Large intestine (tissue), 3 donors: ENCODE measurements around the gene CA12. TPM values are rescaled to one million over a fixed set of nuclear protein-coding genes. Genes with fewer than 3 reads are reported as not detected.

Source experiments
- DNase-seq, 2 donors: peaks; one replicate each; pipeline versions ENCODE4 v3.0.0 to v3.0.0-alpha.2; 2013
- H3K27ac ChIP-seq: one replicate; pipeline ENCODE4 v1.5.1; 2013; ENCODE audit warnings: low read length
- H3K27me3 ChIP-seq: 2 replicates; pipeline ENCODE4 v1.6.1; 2013; ENCODE audit warnings: low read length; ENCODE audit not compliant: control insufficient read depth, insufficient read depth
- H3K36me3 ChIP-seq: 2 replicates; pipeline ENCODE4 v1.6.1; 2013; ENCODE audit warnings: low read length; ENCODE audit not compliant: control insufficient read depth, insufficient read depth
- H3K4me1 ChIP-seq: one replicate; pipeline ENCODE4 v1.6.1; 2013; ENCODE audit warnings: low read length; ENCODE audit not compliant: control insufficient read depth, insufficient read depth
- H3K4me3 ChIP-seq: one replicate; pipeline ENCODE4 v1.5.1; 2013; ENCODE audit warnings: low read length
- H3K9me3 ChIP-seq: one replicate; pipeline ENCODE4 v1.6.1; 2013; ENCODE audit warnings: mild to moderate bottlenecking, low read depth, low read length, moderate library complexity; ENCODE audit not compliant: control insufficient read depth
- WGBS: methylation state at CpG from one replicate; pipeline ENCODE4 v1.1.5; 2013; ENCODE audit warnings: low lambda C conversion rate; ENCODE audit not compliant: insufficient coverage; 5-methylcytosine and 5-hydroxymethylcytosine counted together
- polyA plus RNA-seq: library from polyadenylated mRNA; unstranded; fragments of 120-200 nt; gene quantifications from one replicate; pipeline ENCODE4 v1.2.1, GENCODE V29; 2013

Gene CA12
- polyA plus RNA-seq, 1 donor = 1.0 TPM

DNA sequence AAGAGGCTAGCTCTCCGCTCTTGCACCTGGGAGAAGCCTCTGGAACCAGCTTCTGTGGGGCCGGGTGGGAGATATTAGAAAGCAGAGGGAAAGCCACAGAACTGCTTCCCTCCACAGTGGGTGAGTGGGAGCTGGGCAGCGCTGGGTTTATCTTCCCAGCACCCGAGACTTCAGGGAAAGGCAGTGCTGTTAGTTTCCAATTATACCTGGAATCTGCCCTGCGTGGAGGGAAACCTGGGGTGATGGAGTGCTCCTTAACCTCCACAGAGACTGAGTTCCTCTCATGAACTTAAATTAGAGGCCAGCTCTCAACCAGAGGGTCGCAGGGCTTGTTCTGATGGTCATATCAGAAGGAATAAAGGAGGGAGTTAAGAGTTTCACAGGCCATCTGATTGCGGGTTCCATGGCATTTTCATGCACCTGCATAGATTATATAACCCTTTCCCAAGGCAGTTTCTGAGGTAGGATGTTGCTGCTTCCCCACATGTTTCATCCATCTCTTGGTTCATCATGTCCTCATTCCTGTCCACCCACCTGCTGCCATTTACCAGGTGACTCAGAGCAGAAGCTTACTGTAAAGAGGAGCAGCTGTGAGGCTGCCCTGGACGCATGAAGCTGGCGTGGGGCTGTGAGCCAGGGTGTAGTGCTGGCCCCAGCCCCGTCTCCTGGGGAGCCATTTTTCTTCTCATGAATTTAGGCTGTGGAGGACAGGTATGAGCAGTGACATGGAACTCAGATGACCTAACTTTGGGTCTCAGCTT, 42.5 kb downstream of the CA12 start:
- WGBS = 100% methylated on average over 1 of the region's 10 CpGs
- no peaks in the 10 kb centered on the region for H3K36me3 ChIP-seq
- H3K27ac ChIP-seq = no peak overlapping the region
- H3K4me3 ChIP-seq = no peak overlapping the region
- H3K27me3 ChIP-seq = no peaks in the 10 kb centered on the region
- no peaks in the 10 kb centered on the region for H3K4me1 ChIP-seq
- no peaks in the 10 kb centered on the region for H3K9me3 ChIP-seq
- no peak for DNase-seq

DNA sequence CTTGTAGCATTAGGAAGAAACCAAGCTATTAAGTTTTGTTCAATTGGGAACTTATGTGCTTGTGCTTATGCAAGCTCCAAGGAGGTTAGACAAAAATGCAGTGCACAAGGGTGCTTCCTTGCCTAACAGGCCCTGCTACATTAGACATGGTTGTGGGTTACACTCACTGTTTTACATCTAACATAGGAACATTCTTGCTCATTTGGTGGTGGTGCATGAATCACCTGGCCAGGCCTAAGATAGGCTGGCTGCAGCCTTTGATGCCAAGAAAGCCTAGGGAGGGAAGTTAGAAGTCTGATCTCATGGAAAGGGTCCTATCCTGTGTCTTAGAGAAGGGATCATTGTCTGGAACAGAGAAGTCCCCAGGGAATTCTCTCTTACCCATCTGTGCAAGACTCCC, 43.5 kb downstream of the CA12 start:
- H3K36me3 ChIP-seq = no peaks in the 10 kb centered on the region
- no peak overlapping the region for H3K4me3 ChIP-seq
- no peaks in the 10 kb centered on the region for H3K27me3 ChIP-seq
- H3K9me3 ChIP-seq = no peaks in the 10 kb centered on the region
- H3K4me1 ChIP-seq = no peaks in the 10 kb centered on the region
- no peak for DNase-seq
- H3K27ac ChIP-seq = no peak overlapping the region

DNA sequence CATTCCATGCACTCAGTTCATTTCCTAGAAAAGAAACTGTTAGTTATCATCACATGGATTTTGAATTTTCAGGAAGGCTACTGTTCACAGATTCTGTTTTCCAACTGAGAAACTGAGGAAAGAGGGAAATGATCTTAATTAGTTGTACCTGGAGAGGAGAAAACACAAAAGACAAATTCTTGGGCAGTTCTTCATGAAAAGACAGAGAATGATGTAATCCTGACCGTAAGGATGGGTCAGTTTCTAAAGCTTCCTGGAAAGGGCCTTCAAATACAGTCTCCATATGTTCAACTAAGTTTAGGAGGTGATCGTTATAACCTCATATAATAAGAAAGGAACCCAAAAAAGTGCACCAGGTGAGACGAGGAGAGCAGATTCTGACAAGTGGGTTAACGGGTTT, 44.6 kb downstream of the CA12 start:
- DNase-seq = no peak
- Histone ChIP-seq H3K36me3 (no peaks in the 10 kb centered on the region), H3K27ac (no peak overlapping the region), H3K4me3 (no peak overlapping the region), H3K9me3 (no peaks in the 10 kb centered on the region), H3K4me1 (no peaks in the 10 kb centered on the region), H3K27me3 (no peaks in the 10 kb centered on the region)
- 93% methylated on average over 3 of the region's 4 CpGs for WGBS

DNA sequence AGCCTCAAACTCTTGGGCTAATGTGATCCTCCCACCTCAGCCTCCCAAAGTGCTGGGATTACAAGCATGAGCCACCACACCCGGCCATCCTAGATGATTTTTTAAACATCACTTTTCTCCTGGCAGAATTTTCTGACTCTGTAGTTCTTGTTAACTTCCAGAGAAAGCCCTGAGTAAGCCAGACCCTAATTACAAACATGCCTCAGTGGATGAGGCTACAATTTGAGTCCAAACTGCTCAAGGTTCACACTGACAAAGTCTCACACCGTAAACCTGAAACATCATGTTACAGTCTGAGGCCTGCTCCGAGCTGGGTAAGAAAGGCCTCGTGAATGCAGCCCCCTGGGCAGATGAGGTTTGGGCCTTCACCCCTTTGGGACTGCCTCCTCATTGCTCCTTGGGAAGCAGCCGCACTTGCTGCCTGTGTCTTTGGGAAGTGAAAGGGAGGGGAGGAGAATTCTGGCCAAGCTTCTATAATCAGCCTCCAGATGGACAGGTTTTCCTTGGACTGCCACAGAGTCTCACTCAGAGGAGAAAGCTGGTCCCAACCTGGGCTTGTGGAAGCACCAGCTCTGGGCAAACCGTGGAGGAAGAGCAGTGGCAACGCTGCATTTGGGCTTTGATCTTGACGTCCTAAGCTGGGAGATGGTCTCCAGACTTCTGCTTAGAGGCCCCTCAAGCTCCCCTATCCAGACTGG, 46.0 kb downstream of the CA12 start:
- WGBS = no CpG with 5 or more reads among the region's 8 CpGs
- no peaks in the 10 kb centered on the region for H3K4me1 ChIP-seq
- no peak for DNase-seq

DNA sequence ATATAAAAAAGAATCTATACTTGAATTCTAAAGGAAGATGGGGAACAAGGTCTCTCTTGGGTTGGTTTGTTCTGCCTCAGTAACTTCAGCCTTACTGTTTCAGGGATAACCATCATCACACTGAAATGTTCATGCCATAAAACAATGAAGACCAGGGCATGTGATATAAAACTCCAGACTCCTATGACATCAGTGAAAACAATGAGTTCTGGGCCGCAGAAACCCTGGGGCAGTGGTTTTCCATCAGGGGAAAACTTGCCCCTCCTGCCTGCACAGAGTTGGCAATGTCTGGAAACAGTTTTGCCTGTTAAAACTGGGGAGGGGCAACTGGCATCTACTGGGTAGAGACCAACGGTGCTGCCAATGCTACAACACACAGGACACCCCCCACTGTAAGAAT, 46.8 kb downstream of the CA12 start:
- Histone ChIP-seq H3K4me1 (no peaks in the 10 kb centered on the region), H3K27me3 (no peaks in the 10 kb centered on the region), H3K4me3 (no peak overlapping the region), H3K36me3 (no peaks in the 10 kb centered on the region), H3K27ac (no peak overlapping the region), H3K9me3 (no peaks in the 10 kb centered on the region)
- no CpG with 5 or more reads among the region's 2 CpGs for WGBS
- DNase-seq = no peak

More for the DNA sequence above, 46.0 kb downstream of the CA12 start:
- Histone ChIP-seq H3K36me3 (no peaks in the 10 kb centered on the region), H3K27me3 (no peaks in the 10 kb centered on the region), H3K27ac (no peak overlapping the region), H3K9me3 (no peaks in the 10 kb centered on the region), H3K4me3 (no peak overlapping the region)

DNA sequence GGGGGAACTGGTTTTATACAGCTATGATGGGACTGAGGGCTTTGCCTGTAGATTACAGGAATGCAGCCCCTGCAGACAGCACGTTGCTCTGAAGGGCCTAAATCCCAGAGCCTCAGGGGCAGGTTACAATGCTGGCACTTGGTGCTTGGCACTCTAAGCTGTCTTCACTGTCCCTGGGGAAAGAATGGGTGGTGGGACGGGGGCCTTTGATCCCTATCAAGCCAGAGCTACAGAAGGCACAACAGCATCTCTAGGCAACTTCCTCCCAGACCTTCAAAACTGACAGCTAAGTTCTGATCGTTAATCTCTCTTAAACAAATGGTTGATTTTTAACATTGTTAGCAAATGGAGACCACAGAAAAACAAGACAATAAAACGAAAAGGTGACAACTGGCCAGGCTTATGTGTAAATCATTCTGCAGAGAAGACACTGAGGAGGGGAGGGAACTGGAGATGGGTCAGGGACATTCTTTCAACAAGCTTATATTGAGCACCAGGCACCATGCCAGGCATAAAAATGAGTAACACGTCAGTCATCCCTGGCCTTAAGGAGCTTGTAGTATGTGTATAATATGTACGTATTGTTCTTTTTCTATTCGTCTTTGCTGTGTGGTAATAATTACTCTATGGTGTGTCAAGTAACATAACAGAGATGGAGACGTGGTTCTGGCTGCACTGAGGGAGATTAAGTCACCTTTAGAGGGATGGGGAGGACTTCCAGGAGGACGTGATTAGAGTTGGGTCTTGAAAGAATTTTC, 49.1 kb downstream of the CA12 start:
- Histone ChIP-seq H3K4me3 (no peak overlapping the region), H3K27ac (no peak overlapping the region), H3K36me3 (no peaks in the 10 kb centered on the region), H3K9me3 (no peaks in the 10 kb centered on the region), H3K27me3 (no peaks in the 10 kb centered on the region), H3K4me1 (no peaks in the 10 kb centered on the region)
- WGBS = no CpG with 5 or more reads among the region's 9 CpGs
- no peak for DNase-seq

DNA sequence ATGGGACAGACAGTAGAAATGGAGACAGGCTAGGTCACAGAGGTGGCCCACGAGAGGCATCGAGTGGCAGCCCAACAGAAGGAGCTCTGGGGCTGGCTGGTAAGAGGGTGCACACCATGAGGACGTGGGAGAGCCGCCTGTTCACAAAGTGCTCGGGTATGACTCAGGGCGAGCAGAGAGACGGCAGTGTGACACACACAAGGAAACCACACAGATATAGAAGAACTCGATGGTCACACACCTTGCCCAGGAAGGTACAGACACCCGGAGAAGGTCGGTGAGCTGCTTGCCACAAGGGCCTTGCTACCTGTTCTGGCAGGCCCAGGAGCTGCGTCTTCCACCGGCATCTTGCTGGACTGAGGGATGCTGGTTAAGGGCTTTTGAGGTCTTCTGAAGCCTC, 50.2 kb downstream of the CA12 start:
- no CpG with 5 or more reads among the region's 12 CpGs for WGBS
- Histone ChIP-seq H3K4me3 (no peak overlapping the region), H3K27ac (no peak overlapping the region), H3K4me1 (no peaks in the 10 kb centered on the region), H3K36me3 (no peaks in the 10 kb centered on the region), H3K27me3 (no peaks in the 10 kb centered on the region), H3K9me3 (no peaks in the 10 kb centered on the region)
- no peak for DNase-seq

DNA sequence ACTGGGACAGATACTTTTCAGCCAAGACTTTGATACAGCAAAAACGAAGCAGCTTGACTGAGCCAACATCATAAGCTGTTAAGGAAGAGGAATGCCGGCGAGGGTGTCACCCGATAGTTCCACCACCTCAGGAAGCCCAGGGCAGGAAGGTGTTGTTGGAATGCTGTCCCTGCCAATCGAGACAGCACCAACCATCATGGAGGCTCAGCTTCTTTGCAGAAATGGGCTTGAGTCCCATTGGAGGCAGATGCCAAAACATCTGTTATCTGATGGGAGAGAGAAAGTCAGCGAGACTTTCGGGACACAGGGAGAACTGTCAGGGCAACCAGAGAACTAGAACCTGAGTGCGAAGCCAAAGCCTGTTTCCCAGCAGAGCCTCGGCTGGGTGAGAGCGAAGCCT, 50.7 kb downstream of the CA12 start:
- H3K27ac ChIP-seq = no peak overlapping the region

DNA sequence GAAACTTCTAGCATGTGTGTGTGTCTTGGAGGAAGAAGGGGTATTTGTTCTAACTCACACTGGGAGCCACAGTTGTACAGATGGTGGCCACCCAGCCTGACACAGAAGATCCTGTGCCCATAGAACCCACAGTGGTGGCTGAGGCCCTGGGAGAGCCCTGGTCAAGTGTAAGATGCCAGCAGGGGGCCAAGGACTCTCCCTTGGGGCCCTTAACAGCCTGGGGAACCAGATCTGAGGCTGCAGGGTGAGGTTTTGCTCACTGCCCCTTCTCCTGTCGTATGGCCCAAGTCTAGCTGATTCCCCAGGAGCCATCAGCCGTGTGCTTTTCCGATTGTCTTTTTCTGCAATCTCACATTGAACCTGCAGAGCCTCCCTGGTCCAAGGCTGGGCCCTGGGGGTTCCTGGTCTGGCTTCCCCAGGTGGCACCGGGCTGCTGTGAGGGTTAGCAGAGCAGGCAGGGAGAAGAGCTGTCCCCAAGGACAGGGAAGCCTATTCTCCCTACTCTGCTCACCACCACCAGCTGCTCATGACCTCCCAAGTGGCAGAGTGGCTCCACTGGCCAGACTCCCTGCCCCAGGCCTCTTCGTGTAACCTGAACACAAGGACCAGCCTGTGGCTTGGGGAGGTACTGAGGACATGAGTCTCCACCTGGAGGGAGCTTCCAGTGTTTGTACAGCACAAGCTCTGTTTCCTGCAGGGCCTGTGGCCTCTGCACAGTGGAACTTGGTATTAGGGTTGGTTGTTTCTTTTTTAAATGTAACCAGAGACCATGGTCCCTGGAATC, 51.9 kb downstream of the CA12 start:
- Histone ChIP-seq H3K27me3 (no peaks in the 10 kb centered on the region), H3K4me3 (no peak overlapping the region), H3K4me1 (no peaks in the 10 kb centered on the region), H3K36me3 (no peaks in the 10 kb centered on the region), H3K27ac (no peak overlapping the region), H3K9me3 (no peaks in the 10 kb centered on the region)
- no CpG with 5 or more reads among the region's 5 CpGs for WGBS
- no peak for DNase-seq

More for the DNA sequence above, 50.7 kb downstream of the CA12 start:
- no peak for DNase-seq
- H3K36me3 ChIP-seq = no peaks in the 10 kb centered on the region
- WGBS = no CpG with 5 or more reads among the region's 10 CpGs
- H3K4me3 ChIP-seq = no peak overlapping the region
- no peaks in the 10 kb centered on the region for H3K9me3 ChIP-seq
- no peaks in the 10 kb centered on the region for H3K27me3 ChIP-seq
- no peaks in the 10 kb centered on the region for H3K4me1 ChIP-seq
